Vagina (tissue), 2 donors: ENCODE measurements around the gene EYS. TPM values are rescaled to one million over a fixed set of nuclear protein-coding genes. Genes with fewer than 3 reads are reported as not detected.

Source experiments
- DNase-seq, 2 donors: peaks; one replicate each; pipeline ENCODE4 v3.0.0-alpha.2; 2017; ENCODE audit errors: extremely low spot score in 2 of 2
- H3K27ac ChIP-seq: fragments of 200-600 bp; sonication (generic); one replicate; pipeline ENCODE4 v1.5.1; 2019
- H3K27me3 ChIP-seq: fragments of 200-600 bp; sonication (generic); one replicate; pipeline ENCODE4 v1.5.1; 2019
- H3K36me3 ChIP-seq, 2 donors: fragments of 200-600 bp; sonication (generic); one replicate each; pipeline ENCODE4 v1.5.1; 2017 to 2019
- H3K4me1 ChIP-seq: fragments of 200-600 bp; sonication (generic); one replicate; pipeline ENCODE4 v1.5.1; 2019
- H3K4me3 ChIP-seq, 2 donors: fragments of 200-600 bp; sonication (generic); 1 replicate in 1 of 2; 2 replicates in 1 of 2; pipeline ENCODE4 v1.5.1; 2016 to 2019
- H3K9me3 ChIP-seq: fragments of 200-600 bp; sonication (generic); one replicate; pipeline ENCODE4 v1.5.1; 2019
- POLR2A ChIP-seq, 2 donors: fragments of 450-650 bp; IDR thresholded peaks; one replicate each; pipeline ENCODE4 v1.6.1; 2017; ENCODE audit warnings: antibody characterized with exemption in 2 of 2, mild to moderate bottlenecking in 2 of 2, moderate library complexity in 2 of 2
- POLR2AphosphoS5 ChIP-seq, 2 donors: sonication (generic); formaldehyde crosslinking; IDR thresholded peaks; one replicate each; pipeline ENCODE4 v1.9.0; 2017; ENCODE audit warnings: antibody characterized with exemption in 2 of 2, mild to moderate bottlenecking in 2 of 2, low read depth in 1 of 2; ENCODE audit not compliant: insufficient read depth in 1 of 2
- intact Hi-C: fragments of 100-400 bp; cut with DNase I; formaldehyde crosslinking; loops from one replicate; pipeline ENCODE4 v1.15.1; 2023
- total RNA-seq: library from RNA; depleted of rRNA; stranded (reverse); fragments of >200 nt; gene quantifications from one replicate; pipeline ENCODE4 v1.2.3, GENCODE V29; 2016
- TF ChIP-seq, protein P1 (sequence below), 3 experiments: fragments of 450-650 bp in 2 of 3; fragments of 200-600 bp in 1 of 3; sonication (generic) in 1 of 3; IDR thresholded peaks; one replicate each; pipeline ENCODE4 v1.5.1; 2017 to 2019; ENCODE audit warnings: antibody characterized with exemption in 3 of 3, mild to moderate bottlenecking in 2 of 3, moderate library complexity in 2 of 3

EYS gene
- total RNA-seq, 1 donor from 2014 or later = not detected

GRCh38 chr6:64815718-64816117 is 891.3 kb downstream of the EYS start:
- Histone ChIP-seq H3K36me3 (no peaks in the 10 kb centered on the region), H3K27ac (no peak overlapping the region), H3K4me1 (no peaks in the 10 kb centered on the region), H3K9me3 (no peaks in the 10 kb centered on the region), H3K4me3 (no peak overlapping the region), H3K27me3 (no peaks in the 10 kb centered on the region)
- TF ChIP-seq POLR2A (IDR thresholded peaks at IDR 0.05) = no peak
- TF ChIP-seq POLR2AphosphoS5 (IDR thresholded peaks at IDR 0.05; ENCODE audit: insufficient read depth in 1 of 2, low read depth in 1 of 2) = no peak
- TF ChIP-seq, protein P1, sequence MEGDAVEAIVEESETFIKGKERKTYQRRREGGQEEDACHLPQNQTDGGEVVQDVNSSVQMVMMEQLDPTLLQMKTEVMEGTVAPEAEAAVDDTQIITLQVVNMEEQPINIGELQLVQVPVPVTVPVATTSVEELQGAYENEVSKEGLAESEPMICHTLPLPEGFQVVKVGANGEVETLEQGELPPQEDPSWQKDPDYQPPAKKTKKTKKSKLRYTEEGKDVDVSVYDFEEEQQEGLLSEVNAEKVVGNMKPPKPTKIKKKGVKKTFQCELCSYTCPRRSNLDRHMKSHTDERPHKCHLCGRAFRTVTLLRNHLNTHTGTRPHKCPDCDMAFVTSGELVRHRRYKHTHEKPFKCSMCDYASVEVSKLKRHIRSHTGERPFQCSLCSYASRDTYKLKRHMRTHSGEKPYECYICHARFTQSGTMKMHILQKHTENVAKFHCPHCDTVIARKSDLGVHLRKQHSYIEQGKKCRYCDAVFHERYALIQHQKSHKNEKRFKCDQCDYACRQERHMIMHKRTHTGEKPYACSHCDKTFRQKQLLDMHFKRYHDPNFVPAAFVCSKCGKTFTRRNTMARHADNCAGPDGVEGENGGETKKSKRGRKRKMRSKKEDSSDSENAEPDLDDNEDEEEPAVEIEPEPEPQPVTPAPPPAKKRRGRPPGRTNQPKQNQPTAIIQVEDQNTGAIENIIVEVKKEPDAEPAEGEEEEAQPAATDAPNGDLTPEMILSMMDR (IDR thresholded peaks at IDR 0.05) = no peak
- DNase-seq = no peak
- intact Hi-C loops = no loop called here

- Histone ChIP-seq H3K36me3 (no peaks in the 10 kb centered on the region), H3K4me1 (no peaks in the 10 kb centered on the region), H3K27ac (no peak overlapping the region), H3K27me3 (no peaks in the 10 kb centered on the region), H3K4me3 (no peak overlapping the region), H3K9me3 (no peaks in the 10 kb centered on the region)
- intact Hi-C loops = no loop called here
- DNase-seq = no peak
- TF ChIP-seq POLR2A (IDR thresholded peaks at IDR 0.05) = no peak
- no peak for TF ChIP-seq POLR2AphosphoS5 (IDR thresholded peaks at IDR 0.05; ENCODE audit: insufficient read depth in 1 of 2, low read depth in 1 of 2)
- TF ChIP-seq, protein P1 (IDR thresholded peaks at IDR 0.05) = no peak
Measured at GRCh38 chr6:64812138-64812537, 894.9 kb downstream of the EYS start.

GRCh38 chr6:64811119-64811518 is 895.9 kb downstream of the EYS start:
- H3K36me3 ChIP-seq = no peaks in the 10 kb centered on the region
- no peak for DNase-seq
- intact Hi-C loops = no loop called here
- no peaks in the 10 kb centered on the region for H3K27me3 ChIP-seq
- no peaks in the 10 kb centered on the region for H3K4me1 ChIP-seq
- no peak overlapping the region for H3K27ac ChIP-seq
- TF ChIP-seq POLR2AphosphoS5 (IDR thresholded peaks at IDR 0.05; ENCODE audit: insufficient read depth in 1 of 2, low read depth in 1 of 2) (no peak), POLR2A (IDR thresholded peaks at IDR 0.05) (no peak)
- TF ChIP-seq, protein P1 (IDR thresholded peaks at IDR 0.05) = no peak
- H3K4me3 ChIP-seq = no peak overlapping the region
- H3K9me3 ChIP-seq = no peaks in the 10 kb centered on the region

- Histone ChIP-seq H3K27me3 (no peaks in the 10 kb centered on the region), H3K36me3 (no peaks in the 10 kb centered on the region), H3K4me1 (no peaks in the 10 kb centered on the region), H3K27ac (no peak overlapping the region), H3K9me3 (no peaks in the 10 kb centered on the region), H3K4me3 (no peak overlapping the region)
- no peak for DNase-seq
- intact Hi-C loops = no loop called here
- no peak for TF ChIP-seq POLR2A (IDR thresholded peaks at IDR 0.05)
- TF ChIP-seq POLR2AphosphoS5 (IDR thresholded peaks at IDR 0.05; ENCODE audit: insufficient read depth in 1 of 2, low read depth in 1 of 2) = no peak
- TF ChIP-seq, protein P1 (IDR thresholded peaks at IDR 0.05) = no peak
Measured at GRCh38 chr6:64807785-64808184, 899.2 kb downstream of the EYS start.

DNA sequence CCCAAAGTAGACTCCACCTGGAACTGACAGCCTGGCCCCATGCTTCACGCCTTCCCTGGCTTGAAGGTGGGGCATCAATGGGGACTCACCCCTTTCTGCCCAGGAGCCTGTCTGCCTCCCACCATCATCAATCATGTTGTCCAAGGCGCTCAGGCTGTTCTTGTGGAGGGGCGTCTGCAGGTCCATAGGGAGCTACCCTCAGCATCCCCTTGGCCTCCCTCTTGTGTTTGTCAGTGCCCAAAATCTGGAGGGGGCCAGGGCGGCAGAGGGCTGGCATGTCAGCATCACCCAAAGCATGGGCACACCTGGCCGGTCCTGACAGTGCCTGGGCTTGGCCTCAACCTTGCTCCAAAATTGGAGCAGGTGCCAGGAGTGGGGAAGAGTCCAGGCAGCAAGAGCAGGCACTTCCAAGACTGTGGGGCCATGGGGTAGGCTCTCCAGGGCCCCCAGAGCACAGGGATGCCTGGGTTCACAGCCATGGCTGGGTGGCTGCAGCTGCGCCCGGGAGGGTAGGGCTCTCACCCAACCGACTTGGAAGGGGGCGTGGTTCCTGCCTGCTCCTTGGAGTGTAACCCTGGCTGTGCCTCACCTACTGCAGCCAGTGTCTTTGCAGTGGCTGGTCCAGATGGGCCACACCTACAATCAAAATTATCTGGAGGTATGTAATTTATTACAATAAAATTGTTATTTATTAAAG is 903.4 kb downstream of the EYS start:
- no peak overlapping the region for H3K27ac ChIP-seq
- no peak for DNase-seq

More for the DNA sequence above, 903.4 kb downstream of the EYS start:
- TF ChIP-seq POLR2AphosphoS5 (IDR thresholded peaks at IDR 0.05; ENCODE audit: insufficient read depth in 1 of 2, low read depth in 1 of 2) = no peak
- no peak for TF ChIP-seq POLR2A (IDR thresholded peaks at IDR 0.05)
- TF ChIP-seq, protein P1 (IDR thresholded peaks at IDR 0.05) = no peak
- no peaks in the 10 kb centered on the region for H3K27me3 ChIP-seq
- H3K4me3 ChIP-seq = no peak overlapping the region
- intact Hi-C loops = no loop called here
- no peaks in the 10 kb centered on the region for H3K4me1 ChIP-seq
- H3K36me3 ChIP-seq = no peaks in the 10 kb centered on the region
- H3K9me3 ChIP-seq = no peaks in the 10 kb centered on the region
